GM19467 (cell line): Measurements from ENCODE around the gene SREK1.
"Not testable (repeated sequence)": the region's sequence is repeated elsewhere in the genome, so short reads cannot be mapped to it uniquely, and the experiment has no call there.

Experiments used
- ATAC-seq: cut with Tn5 transposase; IDR thresholded peaks from one replicate; pipeline ENCODE4 v1.9.1; 2021; ENCODE audit warnings: mild to moderate bottlenecking, moderate library complexity; ENCODE audit not compliant: unreplicated experiment

The SREK1 gene, protein sequence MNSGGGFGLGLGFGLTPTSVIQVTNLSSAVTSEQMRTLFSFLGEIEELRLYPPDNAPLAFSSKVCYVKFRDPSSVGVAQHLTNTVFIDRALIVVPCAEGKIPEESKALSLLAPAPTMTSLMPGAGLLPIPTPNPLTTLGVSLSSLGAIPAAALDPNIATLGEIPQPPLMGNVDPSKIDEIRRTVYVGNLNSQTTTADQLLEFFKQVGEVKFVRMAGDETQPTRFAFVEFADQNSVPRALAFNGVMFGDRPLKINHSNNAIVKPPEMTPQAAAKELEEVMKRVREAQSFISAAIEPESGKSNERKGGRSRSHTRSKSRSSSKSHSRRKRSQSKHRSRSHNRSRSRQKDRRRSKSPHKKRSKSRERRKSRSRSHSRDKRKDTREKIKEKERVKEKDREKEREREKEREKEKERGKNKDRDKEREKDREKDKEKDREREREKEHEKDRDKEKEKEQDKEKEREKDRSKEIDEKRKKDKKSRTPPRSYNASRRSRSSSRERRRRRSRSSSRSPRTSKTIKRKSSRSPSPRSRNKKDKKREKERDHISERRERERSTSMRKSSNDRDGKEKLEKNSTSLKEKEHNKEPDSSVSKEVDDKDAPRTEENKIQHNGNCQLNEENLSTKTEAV

DNA sequence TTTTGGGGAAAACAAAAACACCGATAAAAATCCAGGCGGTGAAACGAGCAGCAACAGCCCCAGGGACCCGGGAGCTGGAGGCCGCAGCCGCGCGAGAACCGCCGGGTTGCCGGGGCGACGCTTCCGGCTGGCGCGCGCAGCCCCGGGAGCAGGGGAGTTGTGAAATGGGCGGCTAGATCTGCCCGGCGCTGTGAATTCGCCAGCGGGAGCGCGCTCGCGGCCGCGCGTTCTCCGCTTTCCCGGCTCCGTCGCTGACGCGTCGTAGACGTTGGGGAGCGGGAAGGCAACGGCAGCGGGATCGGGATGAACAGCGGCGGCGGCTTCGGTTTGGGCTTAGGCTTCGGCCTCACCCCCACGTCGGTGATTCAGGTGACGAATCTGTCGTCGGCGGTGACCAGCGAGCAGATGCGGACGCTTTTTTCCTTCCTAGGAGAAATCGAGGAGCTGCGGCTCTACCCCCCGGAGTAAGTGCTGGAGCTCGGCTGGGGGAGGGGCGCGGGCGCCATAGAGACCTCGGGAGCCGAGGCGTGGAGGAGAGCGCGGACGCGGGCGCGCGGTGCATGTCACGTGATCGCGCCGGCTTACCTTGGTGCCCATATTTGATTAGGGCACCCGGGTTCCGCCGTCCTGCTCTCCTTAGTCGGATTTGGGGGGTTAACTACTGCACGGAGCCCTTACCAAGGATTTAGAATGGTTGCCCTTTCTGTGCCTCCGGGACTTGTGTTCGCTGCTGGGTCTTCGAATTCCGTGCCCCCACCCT is at the start of gene SREK1:
TSS of gene SREK1 (plus strand) at position 227 of the 760 bp plus-strand sequence. CDS start at position 304, 77 bp downstream.
- peak; percentile 85 for ATAC-seq

DNA sequence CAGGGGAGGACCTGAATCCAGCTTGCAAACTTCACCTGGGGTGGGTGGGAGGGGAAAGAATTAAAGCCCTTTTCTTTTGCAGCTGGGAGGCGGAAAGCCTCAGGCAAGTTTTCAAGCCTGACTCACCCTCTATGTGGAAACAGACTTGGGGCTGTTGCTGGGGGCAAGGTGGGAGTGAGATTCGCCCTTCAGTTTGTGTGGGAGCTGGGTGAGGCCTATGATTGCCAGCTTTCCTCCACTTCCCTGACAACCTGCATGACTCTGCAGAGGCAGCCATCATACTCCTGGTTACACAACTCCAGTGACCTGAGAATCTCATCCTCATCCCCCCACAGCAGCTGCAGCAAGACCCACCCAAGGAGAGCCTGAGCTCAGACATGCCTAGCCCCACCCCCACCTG is 43.2 kb upstream of the SREK1 start:
- ATAC-seq: no peak

DNA sequence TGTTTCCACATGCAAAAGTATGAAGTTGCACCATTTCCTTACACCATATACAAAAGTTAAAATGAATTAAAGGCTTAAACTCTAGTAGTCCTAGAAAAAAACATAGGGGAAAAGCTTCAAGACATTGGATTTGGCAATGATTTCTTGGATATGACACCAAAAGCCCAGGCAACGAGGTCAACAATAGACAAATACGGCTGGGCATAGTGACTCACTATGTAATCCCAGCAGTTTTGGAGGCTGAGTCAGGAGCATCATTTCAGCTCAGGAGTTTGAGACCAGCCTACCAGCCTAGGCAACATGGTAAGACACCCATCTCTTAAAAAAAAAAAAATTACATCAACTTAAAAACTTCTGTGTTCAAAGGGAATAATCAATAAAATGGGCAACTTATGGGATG is 30.9 kb upstream of the SREK1 start:
- ATAC-seq: no peak

DNA sequence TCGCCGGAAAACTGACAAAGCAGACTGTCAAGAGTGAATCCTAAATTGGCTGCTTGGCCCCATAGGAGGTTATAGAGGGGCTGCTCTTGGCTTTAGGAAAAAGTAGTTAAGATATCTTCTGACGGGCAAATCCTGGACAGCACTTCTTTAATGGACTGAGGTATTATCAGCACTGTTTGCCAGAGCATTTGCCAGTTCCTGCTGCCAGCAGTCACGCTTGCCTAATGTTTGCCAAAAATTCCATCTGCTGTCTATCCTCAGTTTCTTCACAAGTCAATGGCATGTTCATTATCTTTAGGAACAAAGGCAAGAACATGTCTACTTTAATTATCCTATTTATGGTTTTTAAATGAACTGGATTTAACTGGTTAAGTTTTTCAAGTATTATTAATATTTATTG is 25.8 kb upstream of the SREK1 start:
- no peak for ATAC-seq

DNA sequence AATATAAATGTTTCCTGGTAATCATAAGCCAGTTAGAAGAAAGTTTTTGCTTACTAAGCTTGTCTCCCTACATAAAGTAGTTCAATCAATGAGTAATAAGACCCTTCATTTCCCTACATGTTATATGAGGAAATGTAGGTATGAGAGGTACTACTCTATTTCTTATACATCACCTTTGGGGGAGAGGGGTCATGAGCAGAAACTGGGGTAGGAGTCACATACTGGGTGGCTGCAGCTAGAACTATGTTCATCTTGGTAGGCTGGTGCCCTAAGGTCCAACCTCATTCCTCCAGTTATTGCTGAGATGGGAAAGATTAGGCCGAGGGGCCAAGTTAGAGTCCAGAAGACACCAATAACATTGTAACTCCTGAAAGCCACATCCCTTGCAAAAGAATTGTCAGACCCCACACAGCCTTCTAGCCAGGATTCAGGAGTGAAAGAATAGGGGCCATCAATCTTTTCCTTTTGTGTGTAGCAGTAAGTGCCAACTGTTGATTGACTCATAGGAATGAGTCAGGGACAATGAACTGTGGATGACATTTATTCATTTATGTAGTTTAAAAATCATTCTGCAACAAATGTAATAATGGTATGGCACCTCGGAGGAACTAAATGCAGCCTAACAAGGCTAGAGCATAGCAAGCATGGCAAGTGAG is 21.6 kb upstream of the SREK1 start:
- ATAC-seq: no peak

DNA sequence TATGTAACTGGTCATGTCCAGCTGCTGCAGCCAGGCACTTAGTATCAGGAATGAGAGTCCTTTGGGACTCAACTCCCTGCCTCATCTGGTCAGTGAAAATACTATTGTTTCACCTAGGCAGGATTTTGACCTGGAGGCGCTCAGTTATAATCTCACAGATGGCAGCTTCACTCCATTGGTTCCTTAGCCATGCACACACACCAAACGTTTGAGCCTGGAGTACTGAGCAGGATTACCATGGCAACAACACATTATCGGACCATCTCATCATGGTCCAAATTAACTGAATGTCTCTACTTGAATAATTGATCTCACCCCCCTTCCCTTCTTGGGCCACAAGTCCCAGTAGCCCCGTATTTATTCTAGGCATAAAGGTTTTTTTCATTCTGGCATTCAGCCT is 15.0 kb upstream of the SREK1 start:
- no peak for ATAC-seq

DNA sequence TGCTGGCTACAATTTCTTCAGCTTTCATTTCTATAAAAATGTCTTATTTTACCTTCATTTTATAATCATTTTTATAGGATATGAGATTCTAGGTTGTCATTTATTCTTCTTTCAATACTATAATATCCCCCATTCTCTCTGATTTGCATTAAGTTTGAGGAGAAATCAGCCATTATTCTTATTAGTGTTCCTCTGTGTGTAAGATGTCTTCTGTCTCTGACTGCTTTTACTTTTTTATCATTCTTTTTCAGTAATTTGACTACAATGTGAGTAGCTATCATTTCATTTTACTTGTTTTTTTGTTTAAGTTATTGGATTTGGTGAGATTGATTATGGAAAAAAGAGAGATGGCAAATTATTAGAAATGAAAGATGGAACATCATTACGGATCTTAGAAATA is 13.6 kb upstream of the SREK1 start:
- ATAC-seq: no peak

DNA sequence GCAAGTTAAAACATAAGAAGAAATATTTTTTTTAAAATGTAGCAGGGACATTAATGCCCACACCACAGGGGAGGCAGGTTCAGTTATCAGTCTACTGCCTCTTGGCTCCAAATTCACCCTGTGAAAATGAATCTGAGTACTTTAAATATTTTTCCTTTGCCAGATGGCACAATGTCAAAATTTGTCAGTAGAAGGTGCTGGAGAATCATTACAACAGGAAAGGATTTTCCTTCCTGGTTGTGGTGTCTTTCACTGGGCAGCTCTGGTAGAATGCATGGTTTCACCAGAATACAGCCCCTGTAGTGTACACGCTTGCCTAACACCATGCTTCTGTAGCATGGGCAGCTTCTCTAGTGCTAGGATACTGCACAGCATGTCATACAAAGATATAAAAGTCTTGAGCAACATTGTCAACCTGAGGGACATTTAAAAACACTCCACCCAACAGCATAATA is 9.7 kb upstream of the SREK1 start:
- no peak for ATAC-seq

DNA sequence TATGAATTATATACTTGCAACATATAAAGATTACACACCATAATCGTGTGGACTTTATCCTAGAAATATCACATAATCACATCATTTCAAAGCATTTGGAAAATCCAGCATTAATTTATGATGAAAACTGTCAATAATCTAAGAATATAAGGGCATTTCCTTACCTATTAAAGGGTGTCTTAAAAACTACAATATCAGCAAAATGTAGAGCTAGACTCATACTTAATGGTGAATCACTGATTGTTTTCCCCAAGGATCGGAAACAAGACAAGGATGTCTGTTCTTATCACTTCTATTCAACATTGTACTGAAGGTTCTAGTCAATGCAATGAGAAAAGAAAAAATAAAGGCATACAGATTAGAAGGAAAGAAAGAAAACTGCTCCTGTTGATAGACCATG is 8.0 kb upstream of the SREK1 start:
- no peak for ATAC-seq

DNA sequence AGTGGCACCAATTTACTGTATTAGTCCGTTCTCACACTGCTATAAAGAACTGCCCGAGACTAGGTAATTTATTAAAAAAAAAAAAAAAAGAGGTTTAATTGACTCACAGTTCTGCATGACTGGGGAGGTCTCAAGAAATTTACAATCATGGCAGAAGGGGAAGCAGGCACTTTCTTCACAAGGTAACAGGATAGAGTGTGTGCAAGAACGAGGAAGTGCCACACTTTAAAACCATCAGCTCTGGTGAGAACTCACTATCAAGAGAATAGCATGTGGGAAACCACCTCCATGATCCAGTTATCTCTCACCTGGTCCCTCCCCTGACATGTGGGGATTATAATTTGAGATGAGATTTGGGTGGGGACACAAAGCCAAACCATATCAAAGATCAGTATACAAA is 7.2 kb upstream of the SREK1 start:
- not testable (repeated sequence) for ATAC-seq

DNA sequence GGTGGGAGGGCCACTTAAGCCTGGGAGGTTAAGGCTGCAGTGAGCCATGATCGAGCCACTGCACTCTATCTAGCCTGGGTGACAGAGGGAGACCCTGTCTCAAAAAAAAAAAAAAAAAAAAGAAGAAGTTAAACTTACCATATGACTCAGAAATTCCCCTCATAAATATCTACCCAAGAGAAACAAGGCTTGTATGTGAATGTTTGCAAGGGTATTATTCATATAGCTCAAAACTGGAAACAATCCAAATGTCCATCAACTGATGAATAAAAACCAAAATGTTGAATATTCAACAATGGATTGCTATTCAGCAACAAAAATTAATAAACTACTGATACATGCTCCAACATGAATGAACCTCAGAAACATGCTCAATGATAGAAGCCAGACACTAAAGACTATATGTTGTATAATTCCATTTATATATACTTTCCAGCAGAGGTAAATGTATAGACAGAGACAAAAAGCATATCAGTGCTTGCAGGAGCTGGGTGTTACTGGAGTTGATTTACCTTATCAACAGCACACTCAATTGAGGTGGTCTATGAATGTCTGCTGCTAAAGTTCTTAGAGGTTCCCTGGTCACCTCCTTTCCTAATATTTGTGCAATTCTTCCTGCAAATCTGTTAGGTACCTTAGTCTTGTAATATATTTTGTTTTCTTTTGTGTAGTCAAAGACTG is 5.3 kb upstream of the SREK1 start:
- ATAC-seq: no peak

DNA sequence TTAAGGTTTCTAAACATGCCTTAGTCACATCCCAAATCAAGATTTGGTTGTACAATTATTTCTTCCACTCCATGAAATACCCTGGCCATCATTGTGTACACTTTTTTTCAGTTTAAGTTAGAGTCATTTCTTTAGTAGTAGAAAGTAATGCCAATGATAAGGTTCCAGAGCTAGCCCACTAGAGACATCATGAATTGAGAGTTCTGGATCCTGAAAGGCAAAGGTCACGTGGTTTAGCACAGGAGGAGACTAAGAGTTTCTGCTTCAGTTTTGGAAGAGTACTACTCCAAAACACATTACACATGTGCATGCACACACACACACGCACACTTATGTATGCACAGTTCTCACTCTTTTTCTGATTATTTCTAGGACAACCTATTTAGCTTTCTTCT is 4.8 kb upstream of the SREK1 start:
- ATAC-seq: no peak

DNA sequence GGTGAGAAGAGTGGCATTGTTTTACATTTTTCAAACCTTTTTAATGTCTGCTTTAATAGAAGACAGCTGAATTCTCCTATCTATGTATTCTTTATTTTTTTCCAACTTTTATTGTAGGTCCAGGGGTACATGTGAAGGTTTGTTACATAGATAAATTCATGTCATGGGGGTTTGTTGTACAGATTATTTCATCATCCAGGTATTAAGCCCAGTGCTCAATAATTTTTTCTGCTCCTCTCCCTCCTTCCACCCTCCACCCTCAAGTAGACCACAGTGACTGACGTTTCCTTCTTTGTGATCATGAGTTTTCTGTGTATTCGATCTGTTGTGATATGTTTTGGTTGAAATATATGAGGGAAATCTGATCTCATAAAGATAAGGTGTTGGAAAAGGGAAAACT is 1.7 kb upstream of the SREK1 start:
- ATAC-seq: no peak

DNA sequence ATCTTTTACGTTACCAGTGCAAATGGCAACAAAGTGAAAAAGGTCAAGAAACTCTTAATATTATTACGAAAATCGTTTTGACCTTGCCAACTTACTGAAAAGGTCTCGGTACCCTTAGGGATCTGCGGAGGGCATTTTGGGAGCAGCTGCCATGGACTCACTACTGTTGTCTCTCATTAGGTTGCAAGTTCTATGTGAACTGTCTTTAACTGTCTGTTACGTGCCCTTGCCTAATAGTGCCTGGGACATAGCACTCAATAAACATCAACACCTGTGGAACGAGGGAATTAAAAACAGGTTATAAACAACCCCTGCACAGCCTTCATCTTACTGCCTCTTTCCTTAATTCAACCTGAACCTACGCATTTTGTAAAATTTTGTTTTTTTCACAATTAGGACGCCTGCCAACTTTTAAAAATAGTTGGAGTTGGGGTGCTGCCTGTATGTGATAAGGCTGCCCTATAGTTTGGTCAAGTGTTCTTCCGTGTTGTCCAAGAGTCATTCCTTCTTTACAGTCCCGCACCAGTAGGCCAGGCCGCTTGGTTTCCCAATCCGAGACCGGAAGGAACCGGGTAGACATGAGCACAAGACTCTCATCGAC is 527 bp upstream of the SREK1 start:
- peak; percentile 27 for ATAC-seq

DNA sequence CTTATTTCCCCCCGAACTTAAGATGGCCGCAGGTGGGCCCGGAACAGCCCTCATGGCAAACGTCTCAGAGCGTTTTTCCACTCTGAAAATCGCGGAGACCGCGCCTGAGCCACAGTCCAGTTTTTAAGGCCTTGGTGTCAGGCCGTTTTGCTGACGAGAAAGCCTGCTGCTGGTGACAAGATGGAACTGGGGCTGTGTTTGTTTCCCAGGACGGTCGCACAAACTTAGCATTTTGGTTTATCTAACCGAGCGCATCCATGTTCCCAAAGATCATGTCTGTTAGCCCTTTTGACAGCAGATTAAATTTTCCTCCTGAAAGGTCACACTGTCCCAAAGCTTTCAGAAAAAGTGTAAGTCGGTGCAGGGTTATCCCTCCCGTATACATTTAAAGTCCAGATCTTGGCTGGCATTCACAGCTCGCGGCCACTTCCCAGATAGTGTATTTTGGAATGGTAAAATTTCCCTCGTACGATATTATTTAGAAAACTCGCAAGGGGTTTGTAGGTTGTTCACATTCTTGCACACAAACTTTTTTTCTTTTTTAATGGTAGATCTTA is 812 bp downstream of the SREK1 start:
- peak; percentile 40 for ATAC-seq

DNA sequence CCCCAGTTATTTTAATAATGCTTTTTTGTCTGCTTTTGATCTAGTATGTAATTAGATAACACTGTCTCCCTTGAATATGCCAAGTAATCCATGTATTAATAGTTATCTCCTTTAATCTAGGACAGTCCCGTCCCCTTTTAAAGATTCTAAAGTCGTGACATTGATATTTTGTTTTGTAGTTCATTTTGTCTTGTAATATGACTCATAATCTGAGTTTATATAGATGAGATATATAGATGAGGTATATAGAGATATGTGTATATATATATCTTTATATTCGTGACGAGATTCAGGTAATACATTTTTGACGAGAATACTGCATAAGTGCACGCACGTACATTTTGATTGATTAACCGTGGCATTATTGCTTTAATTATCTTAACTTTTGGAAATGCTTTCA is 1.6 kb downstream of the SREK1 start:
- ATAC-seq: no peak

DNA sequence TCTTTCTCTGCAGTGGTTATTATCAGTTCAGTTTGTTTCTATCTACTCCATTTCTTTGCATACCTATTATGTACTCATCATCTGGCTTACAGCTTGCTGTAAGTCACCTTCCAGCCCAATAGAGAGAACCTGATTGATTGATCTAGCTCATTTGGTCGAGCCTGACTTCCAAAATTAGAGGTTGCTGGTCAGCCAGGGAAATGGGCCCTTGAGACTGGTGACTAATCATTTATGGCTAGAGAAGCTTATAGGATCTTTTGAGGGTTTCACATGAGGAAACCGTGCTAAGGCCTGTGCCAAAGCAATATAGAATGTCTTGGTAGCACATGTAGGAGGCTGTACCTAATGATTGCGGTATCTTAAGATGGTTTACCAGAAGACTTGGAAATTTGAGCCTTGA is 5.8 kb downstream of the SREK1 start:
- ATAC-seq: no peak

DNA sequence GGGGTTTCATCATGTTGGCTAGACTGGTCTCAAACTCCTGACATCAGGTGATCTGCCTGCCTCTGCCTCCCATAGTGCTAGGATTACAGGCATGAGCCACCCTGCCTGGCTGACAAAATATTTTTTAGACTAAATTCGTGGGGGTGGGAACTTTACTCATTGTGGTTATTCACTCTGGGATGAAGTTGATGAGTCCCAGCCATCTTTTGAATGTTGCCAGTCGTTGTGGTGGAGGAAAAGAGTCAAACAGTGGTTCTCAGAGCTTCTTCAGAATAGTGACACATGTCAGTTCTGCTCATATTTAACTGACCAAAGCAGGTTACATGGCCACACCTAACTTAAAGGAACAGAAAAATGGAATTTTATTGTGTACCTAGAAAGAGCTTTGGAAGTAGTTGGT is 6.9 kb downstream of the SREK1 start:
- no peak for ATAC-seq

DNA sequence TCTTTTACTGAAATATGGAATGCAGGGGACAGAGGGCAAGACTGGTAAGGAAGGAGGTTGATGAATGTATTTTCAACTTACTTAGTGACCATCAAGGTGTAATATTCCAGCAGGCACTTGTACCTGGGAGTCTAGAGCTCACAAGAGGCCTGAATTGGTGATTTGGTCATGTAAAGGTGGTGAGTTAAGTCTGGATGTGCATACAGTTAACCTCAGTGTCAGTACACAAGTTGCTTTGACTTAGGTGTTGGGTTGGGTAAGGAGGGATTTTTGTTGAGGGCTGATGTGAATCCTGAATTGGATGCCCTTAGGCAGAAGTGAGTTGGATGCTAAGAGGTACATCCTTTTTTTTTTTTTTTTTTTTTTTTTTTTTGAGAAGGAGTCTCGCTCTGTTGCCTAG is 7.4 kb downstream of the SREK1 start:
- no peak for ATAC-seq

DNA sequence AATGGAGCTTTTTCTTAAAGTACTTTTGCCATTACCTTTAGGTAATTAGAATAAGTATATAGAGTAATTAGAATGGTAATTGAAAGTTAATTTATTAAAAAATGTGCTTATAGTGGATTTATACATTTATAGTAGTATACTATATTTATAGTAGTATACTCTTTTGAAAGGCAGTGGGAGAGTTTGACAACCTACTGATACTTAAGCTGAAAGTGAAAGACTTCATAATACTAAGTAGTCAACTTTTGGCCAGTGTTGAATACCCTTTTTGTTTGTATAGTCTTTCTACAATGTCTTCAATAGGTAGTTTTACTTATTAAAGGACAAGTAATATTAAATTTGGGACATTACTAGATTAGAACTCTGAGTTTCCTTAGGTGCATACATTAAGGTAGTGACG is 12.9 kb downstream of the SREK1 start:
- ATAC-seq: no peak
